RKO (cell line): Measurements from ENCODE around the gene NUDT9.
"Not testable (repeated sequence)": the region's sequence is repeated elsewhere in the genome, so short reads cannot be mapped to it uniquely, and the experiment has no call there.

Experiments used
- DNase-seq: peaks from one replicate; pipeline ENCODE4 v3.0.0-alpha.2; 2016; ENCODE audit warnings: low spot score

The NUDT9 gene

DNA sequence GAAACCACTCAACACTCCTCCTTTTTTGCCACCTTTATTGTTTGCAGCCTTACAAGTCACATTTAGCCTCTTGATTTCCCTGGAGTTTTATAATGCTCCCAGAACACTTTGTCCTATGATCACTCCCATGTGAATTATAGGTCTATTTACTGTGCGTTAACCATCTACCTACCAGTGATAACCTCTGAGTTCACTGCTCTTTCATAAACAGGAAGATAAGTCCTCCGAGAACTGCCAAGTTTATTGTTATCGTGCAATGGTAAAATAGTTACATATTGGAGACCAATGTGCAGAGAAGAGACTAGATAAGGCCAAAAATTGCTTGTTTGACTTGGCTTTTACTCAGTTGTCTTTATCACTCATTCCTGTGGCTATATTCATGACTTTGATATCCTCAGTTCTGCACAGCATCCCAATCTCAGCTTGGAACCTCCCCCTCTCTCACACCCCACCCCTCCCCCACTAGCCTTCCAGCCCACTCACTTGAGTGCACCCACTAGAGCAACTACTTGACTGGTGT lies 12.9 kb upstream of the NUDT9 start:
- DNase-seq: no peak

DNA sequence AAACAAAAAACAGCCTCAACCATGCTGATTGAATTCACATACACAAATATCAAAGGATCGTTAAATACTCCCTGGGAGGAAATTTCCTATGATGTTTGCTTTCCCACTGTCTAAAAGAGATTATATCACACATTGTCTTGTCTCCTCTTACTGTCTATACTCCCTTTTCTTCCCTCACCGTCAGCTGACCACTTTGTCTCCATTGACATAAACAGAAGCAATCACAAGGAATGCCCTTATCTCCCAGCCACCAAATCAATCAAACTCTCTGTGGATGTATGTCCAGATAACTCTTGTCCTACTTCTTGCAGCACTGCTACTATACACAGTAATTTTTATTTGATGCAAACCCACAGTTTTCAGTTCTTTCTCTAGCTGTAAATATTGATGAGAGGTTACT lies 12.2 kb upstream of the NUDT9 start:
- DNase-seq: no peak

DNA sequence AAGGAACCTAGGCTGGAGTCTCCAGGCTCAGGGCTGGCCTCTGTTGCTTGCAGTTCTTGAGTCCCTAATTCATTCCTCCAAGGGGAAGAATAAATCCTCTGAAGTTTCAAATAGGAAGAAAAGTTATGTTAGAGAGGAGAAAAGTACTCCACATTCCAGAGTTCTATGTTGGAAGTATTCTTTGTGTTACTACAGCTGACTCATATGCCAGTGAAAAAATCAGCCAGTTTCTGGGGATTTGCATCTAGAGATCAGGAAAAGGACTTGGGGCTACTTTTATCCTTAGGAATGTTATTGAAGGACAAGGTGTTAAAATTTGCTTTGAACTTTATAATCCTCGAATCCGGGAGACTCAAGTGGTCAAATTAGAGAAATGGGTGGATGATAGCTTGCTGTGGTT lies 11.7 kb upstream of the NUDT9 start:
- DNase-seq: no peak

GRCh38 chr4:87414816-87415215 lies 7.6 kb upstream of the NUDT9 start:
- no peak for DNase-seq

DNA sequence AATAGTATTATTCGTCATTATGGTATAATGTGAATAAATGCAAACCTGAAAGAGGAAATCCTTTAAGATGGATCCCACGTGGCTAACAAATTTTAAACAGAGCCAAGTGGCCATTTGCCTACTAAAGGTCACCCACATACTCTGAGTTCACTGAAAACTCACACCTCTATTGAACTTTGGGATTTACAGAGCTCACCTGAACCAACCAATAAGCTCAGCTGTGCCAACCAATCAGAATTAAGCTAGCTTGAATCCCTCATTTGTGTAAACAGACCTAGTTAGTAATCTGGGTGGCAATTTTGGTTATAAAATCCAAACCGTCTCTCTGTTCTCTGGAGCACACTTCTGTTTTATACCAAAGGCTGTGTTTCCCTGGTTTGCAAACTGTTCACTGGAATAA lies 5.4 kb upstream of the NUDT9 start:
- no peak for DNase-seq

GRCh38 chr4:87418410-87418809 lies 4.0 kb upstream of the NUDT9 start:
- DNase-seq: not testable (repeated sequence)

DNA sequence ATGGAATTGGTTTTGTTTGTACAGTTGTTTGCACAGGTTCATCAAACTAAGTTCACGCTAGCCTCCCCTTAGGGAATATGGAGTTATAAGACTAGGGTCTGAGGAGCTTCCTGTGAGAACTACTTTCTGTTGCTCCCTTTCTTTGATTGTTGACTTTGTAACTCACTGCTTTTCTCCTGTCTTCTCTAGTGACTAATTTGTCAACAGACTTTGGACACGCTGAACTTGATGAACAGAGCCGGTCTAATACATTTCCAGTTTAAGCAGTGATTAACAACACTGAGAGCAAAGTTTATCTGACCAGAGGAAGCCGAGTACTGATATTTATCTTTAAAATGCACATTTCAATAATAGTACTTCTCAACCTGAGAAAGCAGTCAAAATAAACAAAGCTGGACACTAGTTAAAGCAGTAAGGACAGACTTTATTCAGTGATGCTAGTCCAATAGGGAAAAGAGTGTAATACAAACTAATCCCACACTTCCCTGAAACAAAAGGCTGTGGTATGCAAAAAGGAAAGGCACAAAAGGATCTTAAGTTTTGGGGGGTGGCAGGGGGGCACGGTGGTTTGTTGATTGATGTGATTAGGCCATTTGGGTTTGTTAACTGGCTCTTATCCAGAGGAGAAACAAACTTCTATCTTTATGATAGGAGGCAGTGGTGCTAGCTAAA lies 2.7 kb upstream of the NUDT9 start:
- DNase-seq: no peak

- DNase-seq: no peak
Measured at GRCh38 chr4:87420276-87420830, 2.0 kb upstream of the NUDT9 start.

- peak; percentile 46 for DNase-seq
Measured at GRCh38 chr4:87423317-87424098, 1.1 kb downstream of the NUDT9 start.

DNA sequence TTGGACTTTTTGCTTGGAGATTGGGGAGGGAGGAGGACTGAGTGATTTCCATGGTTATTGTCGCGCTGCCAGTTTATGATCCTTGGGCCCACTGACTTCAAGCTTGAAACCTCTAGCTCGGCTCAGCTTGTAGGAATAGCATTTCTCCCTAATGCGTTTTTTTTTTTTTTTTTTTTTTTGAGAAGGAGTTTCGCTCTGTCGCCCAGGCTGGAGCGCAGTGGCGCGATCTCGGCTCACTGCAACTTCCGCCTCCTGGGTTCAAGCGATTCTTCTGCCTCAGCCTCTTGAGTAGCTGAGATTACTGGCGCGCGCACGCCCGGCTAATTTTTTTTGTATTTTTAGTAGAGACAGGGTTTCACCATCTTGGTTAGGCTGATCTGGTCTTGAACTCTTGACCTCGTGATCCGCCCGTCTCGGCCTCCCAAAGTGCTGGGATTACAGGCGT lies 1.7 kb downstream of the NUDT9 start:
- DNase-seq: not testable (repeated sequence)

DNA sequence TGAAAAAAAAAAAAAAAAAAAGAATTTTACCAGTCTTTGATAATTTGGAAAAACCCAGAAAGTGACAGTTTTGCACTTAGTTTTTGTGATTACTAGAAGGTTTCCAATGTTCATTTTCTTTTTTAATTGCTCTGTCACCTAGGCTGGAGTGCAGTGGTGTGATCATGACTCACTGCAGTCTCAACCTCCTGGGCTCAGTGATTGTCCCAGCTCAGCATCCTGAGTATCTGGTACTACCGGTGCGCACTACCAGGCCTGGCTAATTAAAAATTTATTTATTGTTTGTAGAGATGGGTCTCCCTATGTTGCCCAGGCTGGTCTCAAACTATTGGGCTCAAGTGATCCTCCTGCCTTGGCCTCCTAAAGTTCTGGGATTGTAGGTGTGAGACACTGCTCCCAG lies 3.3 kb downstream of the NUDT9 start:
- peak; percentile 12 for DNase-seq

- DNase-seq: no peak
Measured at GRCh38 chr4:87426865-87427517, 4.6 kb downstream of the NUDT9 start.

GRCh38 chr4:87427518-87427868 lies 5.1 kb downstream of the NUDT9 start:
- no peak for DNase-seq

DNA sequence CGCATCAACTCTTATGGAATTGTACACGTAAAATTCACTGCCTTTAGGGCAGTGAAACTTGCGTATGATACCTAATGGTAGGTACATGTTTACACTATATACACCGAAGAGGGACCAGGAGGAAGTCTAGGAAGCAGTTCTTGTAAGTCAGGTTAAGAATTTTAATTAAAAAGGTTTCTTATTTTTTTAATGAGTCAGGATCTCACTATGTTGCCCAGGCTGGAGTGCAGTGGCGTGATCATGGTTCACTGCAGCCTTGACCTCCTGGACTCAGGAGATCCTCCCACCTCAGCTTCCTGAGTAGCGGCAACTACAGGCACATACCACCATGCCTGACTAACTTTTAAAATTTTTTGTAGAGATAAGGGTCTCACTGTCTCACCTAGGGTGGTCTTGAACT lies 6.6 kb downstream of the NUDT9 start:
- DNase-seq: no peak

GRCh38 chr4:87430038-87430437 lies 7.7 kb downstream of the NUDT9 start:
- no peak for DNase-seq

GRCh38 chr4:87433342-87433741 lies 11.0 kb downstream of the NUDT9 start:
- DNase-seq: no peak

- no peak for DNase-seq
Measured at GRCh38 chr4:87442889-87443288, 20.5 kb downstream of the NUDT9 start.

DNA sequence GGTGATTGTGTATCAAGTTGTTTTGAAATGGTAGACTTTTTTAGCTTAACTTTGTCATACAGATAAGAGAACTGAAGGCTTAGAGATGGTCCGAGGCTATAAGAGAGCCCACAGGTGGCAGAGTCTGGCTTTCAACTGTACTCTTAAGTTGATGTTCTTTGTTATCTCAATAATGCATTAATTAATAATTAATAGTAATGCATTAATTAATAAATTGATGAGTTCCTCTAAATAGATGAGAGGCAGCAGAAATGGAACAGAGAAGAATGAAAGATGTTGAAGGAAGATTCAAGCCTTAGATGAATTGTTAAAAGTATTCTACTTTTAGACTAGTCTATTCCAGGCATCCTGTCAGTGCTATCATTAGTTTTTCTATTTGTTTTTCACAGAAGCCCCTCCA lies 22.4 kb downstream of the NUDT9 start:
- DNase-seq: no peak

DNA sequence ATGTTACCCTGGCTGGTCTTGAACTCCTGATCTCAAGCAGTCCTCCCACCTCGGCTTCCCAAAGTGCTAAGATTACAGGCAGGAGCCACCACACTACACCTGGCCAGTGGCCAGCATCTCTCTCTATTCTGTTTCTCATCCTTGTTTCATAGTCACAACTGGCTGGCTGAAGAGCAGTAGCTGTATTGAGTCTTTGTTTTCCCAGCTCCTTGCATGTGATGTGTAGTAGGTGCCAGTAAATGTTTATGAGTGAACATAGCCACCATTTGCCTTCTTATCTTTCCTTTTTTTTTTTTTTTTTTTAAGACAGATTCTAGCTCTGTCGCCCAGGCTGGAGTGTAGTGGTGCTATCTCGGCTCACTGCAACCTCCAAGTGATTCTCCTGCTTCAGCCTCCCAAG lies 23.6 kb downstream of the NUDT9 start:
- DNase-seq: no peak

DNA sequence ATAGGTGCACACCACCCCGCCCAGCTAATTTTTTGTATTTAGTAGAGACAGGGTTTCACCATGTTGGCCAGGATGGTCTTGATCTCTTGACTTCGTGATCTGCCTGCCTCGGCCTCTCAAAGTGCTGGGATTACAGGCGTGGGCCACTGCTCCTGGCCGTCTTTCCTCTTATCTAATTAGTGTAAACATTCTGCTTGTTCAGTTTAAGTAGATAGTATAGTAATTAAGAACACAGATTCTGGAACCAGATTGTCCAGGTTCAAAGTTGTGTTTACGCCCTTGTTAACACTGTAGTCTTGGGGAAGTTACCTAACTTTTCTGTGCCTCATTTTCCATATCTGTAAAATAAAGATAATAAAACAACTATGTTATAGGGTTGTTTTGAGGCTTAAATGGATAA lies 24.0 kb downstream of the NUDT9 start:
- not testable (repeated sequence) for DNase-seq

DNA sequence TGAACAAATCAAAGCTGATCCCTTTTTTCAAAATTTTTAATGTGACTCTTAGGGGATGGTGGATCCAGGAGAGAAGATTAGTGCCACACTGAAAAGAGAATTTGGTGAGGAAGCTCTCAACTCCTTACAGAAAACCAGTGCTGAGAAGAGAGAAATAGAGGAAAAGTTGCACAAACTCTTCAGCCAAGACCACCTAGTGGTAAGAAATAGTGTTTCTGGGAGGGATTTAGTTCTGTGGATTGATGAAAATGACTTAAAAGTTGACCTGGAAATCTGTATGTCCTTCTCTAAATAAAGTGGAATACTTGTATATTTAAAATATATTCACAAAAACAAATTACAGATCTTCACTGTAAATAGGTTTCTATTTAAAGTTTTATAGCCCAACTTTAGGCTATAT lies 29.2 kb downstream of the NUDT9 start:
- DNase-seq: peak; percentile 10

- DNase-seq: no peak
Measured at GRCh38 chr4:87458913-87459312, 36.5 kb downstream of the NUDT9 start.

DNA sequence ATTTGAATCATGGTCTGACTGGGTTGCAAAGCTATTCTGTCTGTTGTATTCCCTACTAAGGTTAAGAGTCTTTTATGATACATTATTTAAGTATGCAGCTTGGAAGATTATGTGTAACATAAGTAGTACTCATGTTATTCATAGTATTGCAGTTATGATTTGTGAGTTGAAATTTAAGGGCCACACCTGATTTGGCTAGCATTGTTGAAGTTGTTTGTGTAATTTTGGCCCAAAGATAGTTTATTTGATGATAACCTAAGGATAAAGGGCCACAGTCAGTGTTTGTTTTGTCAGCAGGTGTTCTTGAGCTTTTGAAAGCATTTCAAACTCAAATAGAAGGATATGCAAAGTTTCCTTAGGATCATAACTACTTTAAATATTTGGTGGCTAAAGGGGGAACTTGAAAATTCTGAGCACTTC lies 38.9 kb downstream of the NUDT9 start:
- peak; percentile 25 for DNase-seq
